ENCODE results near the gene QSOX2.

GRCh38 chr9:136205707-136205992 is 40.0 kb downstream of the QSOX2 start:
- TF ChIP-seq CTCF (IDR thresholded peaks at IDR 0.05) (no peak), POLR2A (IDR thresholded peaks at IDR 0.05) (no peak)
